Stimulated activated CD4-positive, alpha-beta T cell treated with anti-CD3 and anti-CD28 coated beads, TNF-alpha, amount 100 ng/mL, for 48 hours (primary cell): ENCODE measurements around the gene SRPX.
A peak's percentile ranks its signal among the peaks of the same experiment; 100 is the strongest.

ENCODE experiments used
- DNase-seq, 3 donors: peaks; one replicate each; pipeline ENCODE4 v3.0.0-alpha.2; 2020; ENCODE audit warnings: low read depth in 3 of 3

SRPX gene

DNA sequence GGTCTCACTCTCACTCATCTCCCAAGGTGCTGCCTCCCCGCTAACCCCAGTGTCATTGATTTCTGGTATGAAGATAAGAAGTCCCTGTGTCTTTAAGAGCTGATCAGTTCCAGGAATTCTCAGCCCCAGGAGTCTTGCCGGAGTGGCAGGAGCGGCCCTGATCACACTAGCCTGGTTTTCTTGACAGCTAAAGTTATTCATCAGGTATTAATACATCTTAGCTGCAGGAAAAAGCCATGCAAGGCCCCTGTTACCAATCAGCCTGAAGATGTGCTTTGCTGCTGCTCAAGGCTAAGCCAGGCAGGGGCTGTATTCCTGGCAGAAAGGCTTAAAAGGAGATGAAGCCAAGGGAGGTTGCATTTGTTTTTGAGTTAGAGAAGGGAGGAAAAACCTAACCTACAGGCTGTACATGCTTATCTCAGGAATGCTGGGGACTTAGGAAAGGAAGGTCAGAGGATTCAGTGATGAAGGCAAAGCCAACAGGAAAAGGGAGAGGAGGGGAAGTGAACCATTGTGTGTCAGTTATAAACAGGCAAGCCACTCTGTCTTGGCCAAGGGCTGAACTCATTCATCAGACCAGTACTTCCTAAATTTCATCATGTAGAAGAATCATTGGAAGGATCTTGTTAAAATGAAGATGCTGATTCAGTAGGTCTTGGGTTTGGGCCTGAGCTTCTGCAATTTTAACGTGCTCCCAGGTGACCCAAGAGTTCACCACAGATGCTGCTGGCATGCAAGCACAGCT is 8.6 kb downstream of the SRPX start:
- no peak for DNase-seq

DNA sequence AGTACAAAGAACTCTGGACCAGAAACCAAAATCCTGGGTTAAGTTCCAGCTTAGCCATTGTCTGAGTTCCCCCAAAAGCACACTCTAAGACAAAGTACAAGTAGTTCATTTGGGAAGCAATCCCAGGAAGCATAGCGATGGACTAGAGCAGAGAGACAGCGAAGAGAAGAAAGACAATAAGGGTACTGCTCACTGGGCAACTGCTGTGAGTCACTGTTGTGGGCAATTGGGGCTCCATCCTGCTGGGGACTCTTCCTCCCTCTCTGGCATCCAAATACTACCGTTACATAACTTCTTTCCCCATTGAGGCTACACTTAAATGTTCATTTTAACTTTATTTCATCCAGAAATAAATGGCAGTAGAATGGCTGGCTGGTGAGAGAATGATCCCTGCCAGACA is 14.1 kb downstream of the SRPX start:
- no peak for DNase-seq

GRCh38 chrX:38206036-38206435 is 14.6 kb downstream of the SRPX start:
- DNase-seq: no peak

DNA sequence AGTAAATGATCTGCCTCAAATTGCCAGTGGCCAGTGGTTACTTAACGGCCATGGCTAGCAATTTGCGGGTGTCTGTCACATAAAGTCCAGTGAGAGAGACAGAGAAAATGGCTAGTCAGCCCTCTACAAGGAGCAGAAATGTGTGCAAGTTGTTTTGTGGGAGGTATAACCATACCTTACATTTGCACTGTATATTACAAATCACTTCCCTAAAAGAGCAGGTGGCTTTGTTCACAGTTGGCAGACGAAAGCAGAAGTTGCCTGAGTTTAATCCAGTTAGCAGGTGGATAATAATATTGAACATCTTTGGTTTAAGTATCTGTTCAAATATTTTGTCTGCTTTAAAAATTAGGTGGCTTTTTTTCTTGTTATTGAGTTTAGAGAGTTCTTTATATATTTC is 15.6 kb downstream of the SRPX start:
- DNase-seq: no peak

DNA sequence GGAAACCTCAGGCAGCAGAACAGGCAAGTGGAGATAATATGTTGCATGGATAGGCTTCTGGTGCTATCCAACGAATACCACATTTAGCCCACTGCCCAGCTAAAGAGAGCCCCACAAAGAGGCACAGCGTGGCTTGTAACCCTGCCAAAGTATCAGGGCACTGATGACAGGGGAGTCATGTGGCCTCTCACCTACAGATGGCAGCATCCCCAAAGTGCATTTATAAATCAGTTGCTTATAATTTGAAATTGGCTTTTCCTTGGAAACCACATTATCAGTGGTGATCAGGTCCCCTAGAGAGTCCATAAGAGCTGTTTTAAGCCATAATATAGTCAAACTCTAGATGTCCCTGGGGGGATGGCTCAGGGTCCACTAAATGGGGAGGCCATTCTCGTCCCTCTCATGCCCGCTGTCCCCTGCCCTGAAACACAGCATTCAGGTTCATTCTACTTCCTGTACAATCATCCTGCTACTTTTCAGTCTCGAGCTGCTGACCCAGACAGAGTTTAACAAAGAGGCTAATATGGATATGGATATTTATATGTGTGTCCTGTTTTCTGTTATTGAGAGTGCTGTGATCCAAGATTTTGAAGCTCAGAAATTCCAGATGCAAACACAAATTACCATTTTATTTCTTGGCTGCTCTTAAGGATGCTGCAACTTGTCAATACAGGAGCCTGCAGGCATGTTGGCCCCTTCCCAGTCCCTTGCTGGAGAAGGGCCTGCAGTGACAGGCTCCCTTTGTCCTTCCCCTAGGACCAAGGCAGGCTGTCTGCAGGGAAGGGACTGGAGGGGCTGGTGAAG is 28.5 kb downstream of the SRPX start:
- DNase-seq: no peak

GRCh38 chrX:38189431-38190250 is 31.0 kb downstream of the SRPX start:
- no peak for DNase-seq

DNA sequence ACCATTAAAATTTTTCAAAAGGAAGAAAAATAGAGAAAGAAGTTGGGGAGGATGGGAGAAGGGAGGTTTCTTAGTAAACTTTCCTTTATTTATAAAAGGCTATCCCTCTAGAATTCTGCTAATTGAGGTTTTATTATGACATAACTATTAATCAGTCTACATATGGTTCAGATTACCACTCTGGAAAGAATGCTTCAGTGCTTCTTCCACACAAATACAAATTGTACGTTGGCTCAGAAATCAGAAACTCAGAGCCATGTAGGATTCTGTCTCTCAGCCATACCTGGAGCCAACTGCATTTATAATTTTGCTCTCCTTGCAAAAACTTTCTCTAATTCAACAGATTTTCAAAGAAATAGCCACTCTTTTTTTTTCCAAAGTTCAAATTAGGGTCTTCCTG is 37.1 kb downstream of the SRPX start:
- no peak for DNase-seq

DNA sequence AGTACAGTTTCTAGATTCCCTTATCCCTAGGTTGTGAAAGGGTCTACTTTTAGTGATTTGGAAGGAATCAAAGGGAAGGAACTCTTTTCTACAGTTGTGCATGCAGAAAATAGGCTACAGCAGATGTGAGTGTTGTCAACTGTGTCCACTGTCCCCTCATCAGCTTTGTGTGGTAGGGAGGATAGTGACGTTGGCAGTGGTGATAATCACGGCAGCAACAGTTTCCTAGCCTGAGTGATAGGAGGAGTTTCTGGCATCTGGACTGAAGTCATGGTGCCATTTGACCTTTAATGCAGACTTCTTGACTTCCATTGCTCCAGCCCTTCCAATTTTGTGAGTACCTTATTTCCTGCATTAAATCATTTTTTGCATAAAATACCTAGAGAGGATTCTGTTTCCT is 39.3 kb downstream of the SRPX start:
- DNase-seq: no peak

DNA sequence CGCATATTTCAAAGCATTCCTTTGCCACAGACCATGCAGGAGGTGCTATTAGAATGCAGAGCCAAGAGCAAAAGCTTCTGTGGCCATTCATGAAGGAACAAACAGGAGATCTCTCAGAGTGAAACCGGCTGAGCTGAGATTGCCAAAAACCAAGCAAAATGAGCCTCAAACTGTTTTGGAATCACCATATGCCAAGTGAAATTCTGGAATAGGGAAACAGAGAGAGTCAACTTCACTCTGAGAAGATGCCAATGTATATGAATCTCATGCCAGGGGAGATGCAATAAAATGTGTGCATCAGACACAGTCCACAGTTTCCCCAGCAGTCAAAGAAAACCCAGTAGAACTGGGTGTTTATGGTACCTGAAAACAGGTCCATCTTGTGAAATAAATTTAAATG is 42.3 kb downstream of the SRPX start:
- no peak for DNase-seq

DNA sequence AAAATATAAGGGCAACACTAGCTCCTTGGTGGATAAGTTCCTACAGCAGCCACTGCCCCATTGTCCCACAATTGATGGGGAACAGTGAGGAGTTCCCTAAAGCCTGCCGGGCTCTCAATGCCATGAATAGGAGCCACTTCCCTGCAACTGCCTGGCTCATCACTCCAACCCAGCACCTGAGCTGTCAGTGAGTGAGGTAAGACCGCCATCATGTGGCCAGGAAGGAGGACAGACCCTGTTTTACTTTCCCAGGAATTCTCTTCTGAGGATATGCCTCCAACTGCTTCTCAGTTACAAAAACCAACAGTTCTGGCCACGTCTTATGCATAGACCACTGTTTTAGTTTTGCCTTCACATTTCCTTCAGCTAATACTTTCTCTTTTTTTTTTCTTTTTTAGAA is 45.5 kb downstream of the SRPX start:
- no peak for DNase-seq

GRCh38 chrX:38172596-38172995 is 48.1 kb downstream of the SRPX start:
- no peak for DNase-seq

GRCh38 chrX:38170556-38170955 is 50.1 kb downstream of the SRPX start:
- DNase-seq: no peak

GRCh38 chrX:38166478-38167083 is 54.1 kb downstream of the SRPX start:
- peak in 1 of 3 donors; percentile 13 for DNase-seq

DNA sequence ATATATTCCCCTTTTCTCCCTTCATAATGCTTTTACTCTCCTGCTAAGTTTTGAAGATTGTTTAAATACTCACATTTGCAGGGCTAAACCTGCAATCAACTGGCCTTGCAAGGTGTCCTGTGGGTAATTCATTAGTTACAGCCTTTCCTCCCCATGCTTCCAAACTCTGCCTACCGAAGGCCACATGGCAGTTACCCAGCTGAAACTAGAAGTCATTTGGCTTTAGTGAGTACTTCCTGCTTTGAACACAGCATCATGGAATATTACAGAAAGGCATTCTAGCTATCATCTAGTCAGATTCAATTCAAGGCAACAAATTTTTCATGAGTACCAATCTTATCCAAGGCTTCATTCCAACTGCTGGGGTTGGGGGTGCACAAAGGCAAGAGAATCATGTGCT is 55.6 kb downstream of the SRPX start:
- DNase-seq: no peak

GRCh38 chrX:38163193-38163592 is 57.5 kb downstream of the SRPX start:
- no peak for DNase-seq

DNA sequence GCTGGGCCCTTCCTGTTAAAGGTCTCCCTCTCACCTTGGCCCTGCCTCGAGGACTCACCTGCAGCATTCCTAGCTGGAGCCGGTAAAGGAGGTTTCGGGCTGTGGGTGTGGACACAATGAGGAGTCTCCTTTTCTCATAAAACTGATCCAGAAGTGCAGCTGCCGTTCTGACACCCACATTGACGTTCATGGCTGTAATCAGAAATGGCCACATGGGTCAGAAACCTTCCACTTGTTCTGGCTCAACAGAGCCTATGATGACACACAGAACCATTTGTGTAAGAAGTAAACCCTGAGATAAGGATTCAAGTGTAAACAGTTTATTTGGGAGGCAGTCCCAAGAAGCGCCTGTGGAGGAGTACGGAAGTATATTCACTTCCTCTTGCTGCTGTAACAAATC is 63.8 kb downstream of the SRPX start:
- DNase-seq: no peak

DNA sequence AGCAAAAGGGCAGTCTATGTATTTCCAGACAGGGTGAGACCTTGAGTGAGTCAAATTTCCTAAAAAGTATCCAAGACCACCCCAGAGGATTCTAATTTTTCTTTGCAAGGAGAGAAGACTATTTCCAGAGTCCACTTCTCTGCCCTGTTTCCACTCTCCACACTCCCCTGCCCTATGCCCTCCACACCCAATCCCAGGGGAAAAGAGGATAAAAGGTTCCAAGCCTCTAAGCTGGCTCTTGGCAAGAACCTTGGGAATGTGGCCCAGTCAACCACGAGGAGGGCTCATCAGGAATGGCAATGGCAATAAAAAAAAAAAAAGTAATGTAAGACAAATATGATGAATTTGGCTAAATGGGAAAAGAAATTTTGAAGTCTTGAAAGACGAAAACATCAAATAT is 65.9 kb downstream of the SRPX start:
- no peak for DNase-seq

GRCh38 chrX:38154340-38154739 is 66.3 kb downstream of the SRPX start:
- DNase-seq: no peak

GRCh38 chrX:38151441-38151840 is 69.2 kb downstream of the SRPX start:
- DNase-seq: no peak

GRCh38 chrX:38150993-38151392 is 69.7 kb downstream of the SRPX start:
- no peak for DNase-seq

DNA sequence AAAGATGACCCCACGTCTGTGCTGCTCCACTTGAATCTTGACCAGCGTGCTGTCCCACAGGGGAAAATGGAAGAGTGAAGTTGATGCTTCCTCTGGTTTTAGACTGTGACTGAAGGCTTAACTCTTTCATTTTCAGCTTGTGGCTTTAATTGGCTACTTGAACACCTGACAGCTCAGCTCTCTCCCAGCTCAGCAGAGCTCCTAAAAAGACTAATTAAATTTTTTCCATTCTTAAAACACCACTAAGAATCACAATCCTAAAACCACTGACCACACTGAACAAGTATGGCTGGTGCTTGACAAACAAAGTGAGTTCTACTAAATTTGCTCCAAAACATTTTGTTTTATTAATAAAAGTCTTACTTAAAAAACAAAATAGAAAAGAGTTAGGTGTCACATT is 71.7 kb downstream of the SRPX start:
- no peak for DNase-seq

DNA sequence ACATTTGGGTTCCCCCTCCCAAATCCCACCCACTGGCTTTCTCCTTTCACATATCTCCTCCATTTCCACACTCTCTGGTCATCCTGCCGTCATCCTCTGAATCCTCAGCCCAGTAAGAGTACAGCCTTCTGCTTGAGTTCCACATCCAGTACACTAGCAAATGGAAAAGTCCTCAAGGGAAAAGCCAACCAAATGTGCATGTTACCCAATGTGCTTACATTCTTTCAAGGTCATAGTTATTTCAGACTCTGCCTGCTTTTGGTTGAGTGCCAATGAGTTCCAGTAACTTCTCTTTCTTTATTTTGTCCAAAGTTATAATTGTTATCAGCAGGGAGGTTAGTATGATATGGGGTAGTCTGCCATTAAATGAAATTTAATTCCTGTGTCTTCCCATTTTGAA is 78.1 kb downstream of the SRPX start:
- DNase-seq: no peak
